HCT116 (cell line): Measurements from ENCODE around the gene AHCTF1. TPM values are rescaled to one million over a fixed set of nuclear protein-coding genes. Genes with fewer than 3 reads are reported as not detected.
"Not testable (repeated sequence)": the region's sequence is repeated elsewhere in the genome, so short reads cannot be mapped to it uniquely, and the experiment has no call there.

Source experiments
- ATAC-seq: fragments of 200-7000 bp; cut with Tn5 transposase; 2 replicates; pipeline ENCODE4 v1.9.1; 2020; ENCODE audit warnings: mild to moderate bottlenecking, moderate library complexity
- BruUV-seq: library from RNA; stranded (reverse); fragments of 400-500 nt; replicated peaks from 2 replicates; lab custom pipeline; 2021; lab: Mats Ljungman, UMichigan
- CTCF ChIA-PET: fragments of 300-600 bp; sonication (Branson Sonifier 250); formaldehyde crosslinking; loops from one replicate; lab custom pipeline; 2021; ENCODE audit warnings: antibody characterized with exemption; lab: Charles Lee
- POLR2A ChIA-PET: fragments of 300-600, 350-600 bp; sonication (Branson Sonifier 250); formaldehyde crosslinking; loops from one replicate; lab custom pipeline; 2021; ENCODE audit warnings: antibody characterized with exemption; lab: Charles Lee
- RAD21 ChIA-PET, 2 experiments: fragments of 300-600 bp; sonication (Branson Sonifier 250); formaldehyde crosslinking; loops; one replicate each; lab custom pipeline; 2023; ENCODE audit warnings: low total read pairs in 2 of 2; ENCODE audit not compliant: uncharacterized antibody in 2 of 2, unreplicated experiment in 2 of 2, low non-redundant PET in 1 of 2; lab: Charles Lee
- DNase-seq: peaks from one replicate; pipeline ENCODE4 v3.0.0-alpha.2; 2010; ENCODE audit warnings: low read depth, low spot score
- H2AFZ ChIP-seq: fragments of 200-600 bp; shearing (Covaris generic), sonication (generic); 2 replicates; pipeline ENCODE4 v1.6.1; 2017; ENCODE audit warnings: low read depth, mixed run types, mixed read lengths, antibody characterized with exemption, low read length; ENCODE audit not compliant: poor library complexity, severe bottlenecking
- H3K27ac ChIP-seq: 2 replicates; pipeline ENCODE4 v1.5.1; 2012; ENCODE audit warnings: low read depth, low read length
- H3K27me3 ChIP-seq: fragments of 200-600 bp; sonication (generic); 2 replicates; pipeline ENCODE4 v1.6.1; 2016; ENCODE audit warnings: mixed run types, low read length, mixed read lengths; ENCODE audit not compliant: insufficient read depth
- H3K36me3 ChIP-seq, 2 experiments: fragments of 200-500 bp in 1 of 2; fragments of 200-600 bp in 1 of 2; sonication (Bioruptor generic) in 1 of 2; sonication (generic) in 1 of 2; 2 replicates each; pipeline versions ENCODE4 v1.5.1 to v1.6.1; 2014 to 2016; ENCODE audit warnings: low read length in 2 of 2, inconsistent platforms in 1 of 2, mixed read lengths in 1 of 2, mixed run types in 1 of 2; ENCODE audit not compliant: insufficient read depth in 2 of 2, control insufficient read depth in 1 of 2
- H3K4me1 ChIP-seq, 2 experiments: fragments of 200-600 bp in 1 of 2; sonication (generic) in 1 of 2; 2 replicates each; pipeline versions ENCODE4 v1.5.1 to v1.6.1; 2012 to 2017; ENCODE audit warnings: low read length in 2 of 2, inconsistent platforms in 1 of 2, mild to moderate bottlenecking in 1 of 2, mixed read lengths in 1 of 2, mixed run types in 1 of 2, moderate library complexity in 1 of 2; ENCODE audit not compliant: insufficient read depth in 2 of 2, control insufficient read depth in 1 of 2
- H3K4me2 ChIP-seq: fragments of 200-600 bp; sonication (generic); 2 replicates; pipeline ENCODE4 v1.6.1; 2017; ENCODE audit warnings: mixed run types, low read length, mixed read lengths
- H3K4me3 ChIP-seq, 2 experiments: fragments of 200-600 bp in 1 of 2; sonication (generic) in 1 of 2; replicated peaks in 1 of 2; 2 replicates each; pipeline ENCODE4 v1.5.1; 2011 to 2016; ENCODE audit warnings: low read length in 2 of 2, control low read depth in 1 of 2, low read depth in 1 of 2, mild to moderate bottlenecking in 1 of 2, mixed read lengths in 1 of 2, mixed run types in 1 of 2
- H3K79me2 ChIP-seq: fragments of 200-600 bp; sonication (generic); 2 replicates; pipeline ENCODE4 v1.6.1; 2017; ENCODE audit warnings: mild to moderate bottlenecking, mixed run types, low read length, moderate library complexity, mixed read lengths; ENCODE audit not compliant: insufficient read depth
- H3K9ac ChIP-seq: fragments of 200-600 bp; sonication (generic); 2 replicates; pipeline ENCODE4 v1.6.1; 2016; ENCODE audit warnings: low read length, mixed read lengths
- H3K9me2 ChIP-seq: fragments of 200-600 bp; sonication (generic), shearing (Covaris generic); 2 replicates; pipeline ENCODE4 v1.6.1; 2017; ENCODE audit warnings: mixed run types, mild to moderate bottlenecking, moderate library complexity; ENCODE audit not compliant: insufficient read depth
- H3K9me3 ChIP-seq, 2 experiments: fragments of 200-500 bp in 1 of 2; fragments of 200-600 bp in 1 of 2; sonication (Bioruptor generic) in 1 of 2; sonication (generic) in 1 of 2; 2 replicates each; pipeline ENCODE4 v1.6.1; 2014 to 2017; ENCODE audit warnings: low read length in 2 of 2, mixed read lengths in 2 of 2, inconsistent platforms in 1 of 2, low read depth in 1 of 2, mild to moderate bottlenecking in 1 of 2, mixed run types in 1 of 2, moderate library complexity in 1 of 2; ENCODE audit not compliant: control insufficient read depth in 1 of 2, insufficient read depth in 1 of 2
- H4K20me1 ChIP-seq: fragments of 200-600 bp; sonication (generic), shearing (Covaris generic); 2 replicates; pipeline ENCODE4 v1.6.1; 2017; ENCODE audit warnings: mixed run types, mild to moderate bottlenecking, moderate library complexity; ENCODE audit not compliant: insufficient read depth
- ATF3 ChIP-seq: IDR thresholded peaks from 2 replicates; pipeline ENCODE4 v1.6.1; 2012
- CBX3 ChIP-seq: IDR thresholded peaks from 2 replicates; pipeline ENCODE4 v1.6.1; 2012; ENCODE audit warnings: low read depth
- CEBPB ChIP-seq: IDR thresholded peaks from 2 replicates; pipeline ENCODE4 v1.6.1; 2012; ENCODE audit warnings: low read depth
- CTCF ChIP-seq, 3 experiments: fragments of 200-600 bp in 1 of 3; sonication (generic) in 1 of 3; IDR thresholded peaks in 2 of 3; conservative IDR thresholded peaks in 1 of 3; 2 replicates each; pipeline ENCODE4 v1.5.1; 2012 to 2017; ENCODE audit warnings: low read depth in 2 of 3, low read length in 2 of 3, antibody characterized with exemption in 1 of 3, borderline replicate concordance in 1 of 3, control low read depth in 1 of 3, mild to moderate bottlenecking in 1 of 3, mixed read lengths in 1 of 3, mixed run types in 1 of 3, moderate library complexity in 1 of 3; ENCODE audit not compliant: insufficient read depth in 1 of 3
- EGR1 ChIP-seq: IDR thresholded peaks from 2 replicates; pipeline ENCODE4 v1.6.1; 2012; ENCODE audit warnings: low read depth
- EZH2 ChIP-seq: fragments of 200-600 bp; sonication (generic); IDR thresholded peaks from 2 replicates; pipeline ENCODE4 v1.6.1; 2017; ENCODE audit warnings: antibody characterized with exemption, mixed run types
- EZH2phosphoT487 ChIP-seq: fragments of 200-600 bp; IDR thresholded peaks from 2 replicates; pipeline ENCODE4 v1.6.1; 2018; ENCODE audit warnings: antibody characterized with exemption, borderline replicate concordance
- FOSL1 ChIP-seq: IDR thresholded peaks from 2 replicates; pipeline ENCODE4 v1.6.1; 2012; ENCODE audit warnings: low read depth
- JUND ChIP-seq: IDR thresholded peaks from 2 replicates; pipeline ENCODE4 v1.6.1; 2012
- SIN3A ChIP-seq: IDR thresholded peaks from 2 replicates; pipeline ENCODE4 v1.6.1; 2012; ENCODE audit warnings: low read depth
- SRF ChIP-seq: IDR thresholded peaks from 2 replicates; pipeline ENCODE4 v1.6.1; 2012; ENCODE audit warnings: low read depth
- YY1 ChIP-seq: IDR thresholded peaks from 2 replicates; pipeline ENCODE4 v1.6.1; 2011; ENCODE audit warnings: low read length, low read depth, moderate library complexity, mild to moderate bottlenecking; ENCODE audit not compliant: insufficient replicate concordance; ENCODE audit errors: extremely low read depth
- ZBTB33 ChIP-seq: IDR thresholded peaks from 2 replicates; pipeline ENCODE4 v1.6.1; 2011; ENCODE audit warnings: mild to moderate bottlenecking, low read length, moderate library complexity; ENCODE audit not compliant: insufficient replicate concordance; ENCODE audit errors: extremely low read depth
- ZFX ChIP-seq: fragments of 450-650 bp; IDR thresholded peaks from 2 replicates; pipeline ENCODE4 v1.6.1; 2017
- ZNF274 ChIP-seq: fragments of 200-500 bp; sonication (Bioruptor generic); IDR thresholded peaks from 2 replicates; pipeline ENCODE4 v1.6.1; 2014; ENCODE audit warnings: mild to moderate bottlenecking, low read depth, low read length, inconsistent platforms
- intact Hi-C: fragments of 100-400 bp; cut with micrococcal nuclease; formaldehyde crosslinking; loops from 2 replicates; pipeline ENCODE4 v1.10.0; 2022
- total RNA-seq: library from RNA; stranded (reverse); gene quantifications from one replicate; pipeline ENCODE4 v1.2.1, GENCODE V29; 2021; ENCODE audit not compliant: unreplicated experiment

The AHCTF1 gene
- total RNA-seq, 1 experiment from 2014 or later = 56.2 TPM

- RAD21 ChIA-PET, H3K9ac ChIP-seq, H3K9me3 ChIP-seq, H3K9me2 ChIP-seq, H2AFZ ChIP-seq, intact Hi-C loops, CTCF ChIA-PET, H3K27me3 ChIP-seq, H3K27ac ChIP-seq, H3K4me2 ChIP-seq, BruUV-seq, H3K4me1 ChIP-seq, H4K20me1 ChIP-seq, POLR2A ChIA-PET, H3K4me3 ChIP-seq, DNase-seq, ATAC-seq: not testable (repeated sequence)
- Histone ChIP-seq H3K36me3 (peaks cover 18 to 33% of the 10 kb centered on the region in 2 experiments; a peak in 3 of 4 replicates), H3K79me2 (peaks cover 20% of the 10 kb centered on the region)
Observed at GRCh38 chr1:246840761-246841160, 91.0 kb downstream of the AHCTF1 start.

- Histone ChIP-seq H3K27ac (no peak overlapping the region), H4K20me1 (no peaks in the 10 kb centered on the region), H3K36me3 (peaks cover 12 to 14% of the 10 kb centered on the region in 2 experiments; a peak in 2 of 4 replicates), H3K27me3 (no peaks in the 10 kb centered on the region), H3K9ac (no peak overlapping the region), H3K79me2 (no peaks in the 10 kb centered on the region), H3K4me2 (no peak overlapping the region), H3K4me3 (no peak overlapping the region), H3K9me2 (no peaks in the 10 kb centered on the region), H2AFZ (no peak overlapping the region), H3K9me3 (no peaks in the 10 kb centered on the region), H3K4me1 (peaks cover 0 to 9% of the 10 kb centered on the region in 2 experiments; a peak in 1 of 4 replicates)
- DNase-seq (no peak), ATAC-seq (peak; percentile 5; the same call in 1 of the 2 replicates)
- ChIA-PET POLR2A (no interaction called here), CTCF (no interaction called here), RAD21 (no interaction called here)
- intact Hi-C loops = no loop called here
- no peak for TF ChIP-seq SIN3A
- no peak for TF ChIP-seq SRF
- no peak for TF ChIP-seq ATF3
- no peak for TF ChIP-seq CBX3
- no peak for TF ChIP-seq YY1
- TF ChIP-seq CEBPB = no peak
- TF ChIP-seq EGR1 = no peak
- no peak for TF ChIP-seq ZBTB33
- no peak for TF ChIP-seq FOSL1
- no peak for TF ChIP-seq CTCF (IDR thresholded peaks at IDR 0.05 in 2 of 3, conservative IDR thresholded peaks at IDR 0.05 in 1 of 3; ENCODE audit: borderline replicate concordance in 1 of 3, insufficient read depth in 1 of 3, low read depth in 2 of 3, low read length in 2 of 3)
- no peak for TF ChIP-seq EZH2phosphoT487
- TF ChIP-seq ZNF274 = no peak
- TF ChIP-seq JUND = no peak; the same call in 1 of the 2 replicates
- TF ChIP-seq EZH2 = no peak
- TF ChIP-seq ZFX = no peak
- no TSS peak for BruUV-seq
Observed at GRCh38 chr1:246838118-246838456, 93.7 kb downstream of the AHCTF1 start.
